GM19467 (cell line): ENCODE data around the gene PLEKHA4.

ENCODE experiments used
- ATAC-seq: cut with Tn5 transposase; IDR thresholded peaks from one replicate; pipeline ENCODE4 v1.9.1; 2021; ENCODE audit warnings: mild to moderate bottlenecking, moderate library complexity; ENCODE audit not compliant: unreplicated experiment

Gene PLEKHA4

DNA sequence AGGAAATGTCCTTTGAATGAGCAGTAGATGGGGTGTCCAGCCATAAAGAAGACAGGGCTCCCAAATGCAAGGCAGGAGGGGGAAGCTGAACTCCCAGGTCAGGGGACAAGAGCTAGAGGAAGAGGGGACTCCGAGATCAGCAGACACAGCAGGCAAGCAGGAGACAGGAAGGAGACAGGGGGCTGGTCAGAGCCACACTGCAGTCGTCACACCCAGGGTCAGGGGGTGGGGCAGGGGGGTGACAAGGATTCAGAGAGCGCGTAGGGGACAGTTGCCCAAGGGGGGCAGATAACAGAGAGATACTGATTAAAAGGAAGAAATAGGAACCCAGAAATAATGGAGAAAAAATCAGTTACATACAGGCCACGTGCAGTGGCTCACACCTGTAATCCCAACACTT is 35.4 kb downstream of the PLEKHA4 start:
- ATAC-seq: no peak

DNA sequence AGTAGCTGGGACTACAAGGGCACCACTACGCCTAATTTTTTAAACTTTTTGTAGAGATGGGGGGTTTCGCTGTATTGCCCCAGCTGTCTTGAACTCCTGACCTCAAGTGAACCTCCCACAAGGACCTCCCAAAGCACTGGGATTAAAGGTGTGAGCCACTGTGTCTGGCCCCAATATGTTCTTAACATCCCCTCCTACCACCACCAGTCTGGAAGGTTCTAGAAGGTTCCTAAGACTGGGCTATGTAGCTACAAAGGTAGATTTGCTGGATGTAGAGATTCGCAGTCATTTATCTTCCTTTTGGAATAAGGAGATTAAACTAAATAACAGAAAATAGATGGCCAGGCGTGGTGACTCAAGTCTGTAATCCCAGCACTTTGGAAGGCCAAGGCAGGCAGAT is 37.5 kb downstream of the PLEKHA4 start:
- ATAC-seq: no peak

DNA sequence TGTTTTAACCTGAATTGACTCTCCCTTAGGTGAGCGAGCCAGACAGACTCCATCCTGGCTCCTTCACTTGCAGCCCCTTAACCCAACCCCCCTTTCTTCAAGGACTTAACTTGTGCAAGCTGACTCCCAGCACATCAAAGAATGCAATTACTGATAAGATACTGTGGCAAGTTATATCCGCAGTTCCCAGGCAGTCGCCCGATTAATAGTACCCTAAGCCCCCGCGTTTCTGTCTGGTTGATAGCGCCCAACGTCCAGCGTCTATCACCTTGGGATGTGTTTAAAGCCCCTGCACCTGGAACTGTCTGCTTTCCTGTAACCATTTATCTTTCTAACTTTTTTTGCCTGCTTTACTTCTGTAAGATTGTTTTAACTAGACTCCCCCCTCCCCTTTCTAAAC is 38.3 kb downstream of the PLEKHA4 start:
- ATAC-seq: no peak

DNA sequence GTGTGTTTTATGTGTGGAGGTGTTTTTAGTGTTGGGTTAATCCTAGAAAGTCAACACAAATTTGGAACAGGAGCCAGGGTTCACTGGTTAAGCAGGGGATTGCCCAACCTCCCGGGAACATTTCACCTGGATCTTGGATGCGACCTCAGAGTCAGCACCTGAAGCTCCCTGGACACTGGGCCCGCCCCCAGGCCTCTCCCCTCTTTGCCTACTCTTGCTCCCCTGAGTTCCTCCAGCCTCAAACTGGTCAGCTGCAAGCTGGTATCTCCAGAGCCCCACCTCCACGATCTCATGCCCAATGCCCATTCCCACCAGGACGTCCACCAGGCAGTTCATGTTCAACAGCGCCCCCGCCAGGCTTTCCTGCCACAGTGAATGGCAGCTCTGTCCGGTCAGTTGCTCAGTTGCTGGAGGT is 41.8 kb downstream of the PLEKHA4 start:
- no peak for ATAC-seq

DNA sequence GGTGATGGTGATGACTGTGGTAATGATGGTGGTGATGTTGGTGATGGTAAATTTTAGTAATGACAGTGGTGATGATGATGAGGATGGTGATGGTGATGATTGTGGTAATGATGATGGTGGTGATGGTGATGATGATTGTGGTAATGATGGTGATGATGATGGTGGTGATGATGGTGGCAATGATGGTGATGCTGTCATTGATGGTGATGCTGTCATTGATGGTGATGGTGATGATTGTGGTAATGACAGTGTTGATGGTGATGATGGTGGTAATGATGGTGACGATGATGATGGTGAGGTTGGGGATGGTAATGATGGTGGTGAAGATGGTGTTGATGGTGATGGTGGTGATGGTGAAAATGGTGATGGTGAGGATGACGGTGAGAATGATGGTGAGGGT is 45.9 kb downstream of the PLEKHA4 start:
- no peak for ATAC-seq

DNA sequence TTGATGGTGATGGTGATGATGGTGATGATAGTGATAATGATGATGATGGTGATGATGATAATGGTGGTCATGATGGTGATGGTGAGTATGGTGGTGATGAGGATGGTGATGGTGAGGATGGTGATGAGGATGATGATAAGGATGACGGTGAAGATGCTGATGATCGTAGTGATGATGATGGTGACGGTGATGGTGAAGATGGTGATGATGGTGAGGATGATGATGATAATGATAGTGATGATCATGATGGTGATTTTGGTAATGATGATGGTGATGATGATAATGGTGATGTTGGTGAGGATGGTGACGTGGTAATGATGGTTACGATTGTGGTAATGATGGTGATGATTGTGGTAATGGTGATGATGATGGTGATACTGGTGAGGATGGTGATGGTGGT is 46.8 kb downstream of the PLEKHA4 start:
- ATAC-seq: no peak

DNA sequence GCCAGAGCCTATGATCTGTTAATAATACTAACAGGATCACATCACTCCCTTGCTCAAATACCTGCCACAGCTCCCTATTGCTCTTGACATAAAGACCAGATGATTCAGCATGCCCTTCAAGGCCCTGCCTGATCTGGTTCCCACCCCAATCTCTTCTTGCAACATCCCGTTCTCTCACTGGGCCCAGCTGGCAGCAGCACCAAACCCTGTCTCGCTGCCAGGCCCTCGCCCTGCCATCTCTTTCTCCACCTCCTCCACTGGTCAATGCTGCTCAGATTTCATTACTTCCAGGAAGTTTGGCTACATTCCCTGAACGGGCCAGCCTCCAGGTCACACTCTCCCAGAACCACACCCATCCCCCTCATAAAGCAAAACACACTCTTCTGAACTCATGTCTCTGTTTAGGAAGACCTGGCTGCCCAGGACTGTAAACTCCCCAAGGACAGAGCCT is 49.0 kb downstream of the PLEKHA4 start:
- ATAC-seq: no peak

DNA sequence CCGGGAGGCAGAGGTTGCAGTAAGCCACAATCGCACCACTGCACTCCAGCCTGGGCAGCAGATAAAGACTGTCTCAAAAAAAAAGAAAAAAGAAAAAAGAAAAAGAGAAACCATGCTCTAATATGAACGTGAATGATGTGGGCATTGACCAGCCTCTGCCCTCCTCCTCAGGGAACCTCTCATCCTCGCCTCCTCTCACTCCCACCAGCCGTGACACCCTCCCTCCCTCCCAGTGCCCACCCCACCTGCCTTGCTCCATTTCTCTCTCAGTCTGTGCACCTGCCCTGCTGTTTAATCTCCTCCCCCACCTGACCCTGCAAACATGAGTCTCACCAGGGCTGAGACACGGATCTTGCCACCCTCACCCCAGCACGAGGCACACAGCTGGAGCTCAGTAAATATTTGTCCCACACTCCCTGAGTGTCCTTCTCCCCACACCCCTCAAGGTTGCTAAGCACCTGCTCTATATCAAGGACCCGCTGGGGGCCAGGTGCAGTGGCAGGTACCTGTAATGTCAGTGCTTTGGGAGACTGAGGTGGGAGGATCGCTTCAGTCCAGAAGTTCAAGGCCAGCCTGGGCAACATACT is 50.1 kb downstream of the PLEKHA4 start:
- ATAC-seq: no peak

DNA sequence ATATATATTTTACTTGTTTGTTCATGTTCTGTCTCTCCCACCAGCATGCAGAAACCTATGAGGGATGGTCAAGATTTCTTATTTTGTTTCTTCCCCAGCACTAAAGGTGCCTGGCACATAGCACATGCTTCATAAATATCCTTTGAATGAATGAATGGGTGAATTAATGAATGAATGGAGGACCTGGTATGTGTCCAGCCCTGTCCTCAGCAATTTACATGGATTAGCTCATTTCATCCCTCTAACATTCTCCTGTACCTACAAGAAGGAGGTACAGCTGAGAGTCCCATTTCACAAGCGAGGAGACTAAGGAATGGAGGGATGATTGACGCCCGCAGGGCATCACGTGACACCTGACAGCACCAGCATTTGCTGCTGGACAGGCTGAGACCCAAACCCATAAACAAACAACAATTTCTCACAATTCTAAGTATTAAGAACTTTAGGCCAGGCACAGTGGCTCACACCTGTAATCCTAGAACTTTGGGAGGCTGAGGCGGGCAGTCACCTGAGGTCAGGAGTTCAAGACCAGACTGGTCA is 50.8 kb downstream of the PLEKHA4 start:
- no peak for ATAC-seq

DNA sequence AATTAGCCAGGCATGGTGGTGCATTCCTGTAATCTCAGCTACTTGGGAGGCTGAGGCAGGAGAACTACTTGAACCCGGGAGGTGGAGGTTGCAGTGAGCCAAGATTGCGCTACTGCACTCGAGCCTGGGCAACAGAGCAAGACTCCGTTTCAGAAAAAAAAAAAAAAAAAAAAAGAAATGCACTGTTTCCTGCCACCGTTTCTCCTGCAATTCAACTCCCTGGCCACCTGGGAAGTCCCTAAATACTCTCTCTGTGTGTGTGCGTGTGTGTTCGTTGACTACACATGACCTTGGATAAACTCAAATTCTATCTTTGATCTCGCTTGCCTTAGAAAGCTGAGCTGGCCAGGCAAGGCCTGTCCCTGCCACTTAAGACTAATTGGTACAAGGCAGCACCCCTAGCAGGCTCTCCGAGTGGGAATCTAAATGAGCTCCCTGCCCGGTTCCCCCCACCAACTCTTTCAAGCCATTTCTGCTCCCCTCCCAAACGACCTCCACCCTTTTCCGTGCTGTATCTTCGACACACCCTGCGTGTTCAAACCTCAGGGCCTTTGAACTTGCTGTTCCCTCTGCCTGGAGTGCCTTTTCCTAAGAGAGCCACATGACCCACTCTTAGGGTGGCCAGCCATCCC is 52.4 kb downstream of the PLEKHA4 start:
- ATAC-seq: no peak

DNA sequence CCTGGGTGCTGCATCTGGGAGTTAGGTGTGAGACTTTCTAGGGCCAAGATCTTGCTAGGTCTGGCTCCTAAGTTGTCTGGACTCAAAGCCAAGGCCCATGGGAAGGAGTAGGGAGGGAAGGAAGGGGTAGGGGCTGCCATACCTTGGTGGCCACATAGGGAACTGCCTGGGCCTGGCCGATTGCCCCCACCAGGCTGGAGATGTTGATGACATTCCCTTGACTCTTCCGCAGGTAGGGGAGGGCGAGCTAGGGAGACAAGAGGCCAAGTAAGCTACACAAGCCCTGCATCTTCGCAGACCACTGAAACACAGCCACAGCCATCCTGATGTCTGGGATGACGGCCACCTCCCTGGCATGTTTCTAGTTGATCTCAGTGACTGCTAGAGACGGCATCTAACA is 53.5 kb downstream of the PLEKHA4 start:
- ATAC-seq: no peak

DNA sequence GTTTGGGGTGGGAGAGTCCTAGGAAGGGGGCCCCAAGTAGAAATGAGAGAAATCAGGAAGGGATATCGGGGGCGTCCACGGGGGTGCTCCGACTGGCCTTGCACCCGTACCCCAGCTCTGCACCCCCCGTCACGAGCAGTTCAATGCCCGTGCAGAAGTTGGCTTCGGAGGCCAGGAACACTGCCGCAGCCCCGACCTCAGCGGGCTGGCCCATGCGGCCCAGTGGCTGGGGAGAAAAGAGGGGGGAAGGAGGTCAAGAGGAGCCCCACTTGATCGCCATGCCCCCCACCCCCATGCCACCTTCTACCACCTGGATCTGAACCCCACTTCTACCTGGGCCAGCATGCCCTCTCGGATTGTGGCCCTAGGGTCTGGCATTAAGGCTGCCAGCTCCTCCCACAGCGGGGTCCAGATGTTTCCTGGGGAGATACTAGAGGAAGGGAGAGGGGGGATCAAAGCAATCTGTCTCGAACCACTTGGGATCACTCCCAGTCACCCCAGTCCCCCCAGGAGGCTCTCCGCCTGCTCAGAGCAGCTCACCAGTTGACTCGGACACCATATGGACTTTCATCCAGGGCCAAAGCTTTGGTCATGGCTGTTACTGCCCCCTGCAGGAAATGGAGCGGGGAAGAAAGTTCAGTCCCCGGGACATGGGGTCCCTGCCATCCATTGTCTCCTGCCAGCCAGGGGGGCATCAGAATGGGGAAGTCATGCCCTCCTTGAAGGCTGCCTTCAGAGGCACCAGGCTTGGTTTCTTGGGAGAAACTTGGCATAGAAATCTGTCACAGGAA is 55.1 kb downstream of the PLEKHA4 start:
- ATAC-seq: no peak

DNA sequence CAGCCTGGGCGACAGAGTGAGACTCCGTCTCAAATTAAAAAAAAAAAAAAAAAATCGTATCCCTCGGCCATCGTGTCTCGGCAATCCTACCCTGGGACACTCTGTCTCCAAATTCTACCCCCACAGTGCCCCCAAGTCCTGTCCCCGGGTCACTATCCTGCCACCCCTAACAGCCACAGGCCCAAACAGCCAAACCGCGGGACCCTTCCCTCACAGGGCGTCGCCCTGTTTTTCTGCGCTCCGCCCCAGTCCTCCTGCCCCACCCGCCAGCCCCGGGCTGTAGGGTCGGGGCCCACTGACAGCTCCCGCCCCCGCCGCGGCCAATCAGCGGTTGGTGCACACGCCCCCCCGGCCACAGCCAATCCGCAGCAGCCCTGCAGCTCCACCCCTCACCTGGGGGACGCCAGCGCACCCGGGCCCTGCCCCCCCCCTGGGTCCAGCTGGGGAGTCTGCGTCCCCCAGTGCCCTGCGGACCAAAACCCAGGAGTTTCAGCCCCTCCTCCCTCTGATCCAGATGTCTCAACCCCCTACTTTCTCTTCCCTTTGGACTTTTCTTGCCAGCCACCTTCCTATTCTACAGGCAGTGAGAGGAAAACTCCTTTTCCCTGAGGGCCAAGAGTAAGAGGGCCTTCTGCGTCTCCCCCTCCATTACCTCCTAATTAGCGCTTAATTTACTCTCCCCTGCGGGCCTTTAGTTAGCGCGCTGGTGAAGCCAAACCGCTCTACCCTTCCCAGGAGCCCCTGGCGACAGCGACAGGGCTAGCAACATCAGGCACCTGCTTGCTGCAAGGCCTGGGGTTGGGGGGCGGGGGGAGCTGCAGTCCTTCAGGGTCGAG is 56.1 kb downstream of the PLEKHA4 start:
- ATAC-seq: no peak

DNA sequence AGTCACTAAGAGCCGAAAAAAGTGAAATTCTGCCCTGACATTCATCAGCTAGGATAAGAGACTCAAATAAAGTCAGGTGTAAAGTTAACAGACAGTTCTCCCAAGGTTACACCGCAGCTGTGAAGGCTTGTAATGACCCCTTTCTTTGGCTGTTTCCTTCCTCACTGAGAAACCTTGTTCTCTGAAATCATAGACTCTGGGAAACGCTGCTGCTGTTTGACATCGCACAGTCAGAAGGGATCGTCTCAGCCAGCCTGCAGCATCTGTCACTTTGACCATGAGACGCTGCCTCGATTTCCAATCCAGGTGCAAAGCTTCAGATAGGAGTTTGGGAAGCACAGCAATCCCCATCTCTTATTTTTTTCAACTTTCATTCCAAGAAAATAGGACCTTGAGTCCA is 58.3 kb downstream of the PLEKHA4 start:
- no peak for ATAC-seq

DNA sequence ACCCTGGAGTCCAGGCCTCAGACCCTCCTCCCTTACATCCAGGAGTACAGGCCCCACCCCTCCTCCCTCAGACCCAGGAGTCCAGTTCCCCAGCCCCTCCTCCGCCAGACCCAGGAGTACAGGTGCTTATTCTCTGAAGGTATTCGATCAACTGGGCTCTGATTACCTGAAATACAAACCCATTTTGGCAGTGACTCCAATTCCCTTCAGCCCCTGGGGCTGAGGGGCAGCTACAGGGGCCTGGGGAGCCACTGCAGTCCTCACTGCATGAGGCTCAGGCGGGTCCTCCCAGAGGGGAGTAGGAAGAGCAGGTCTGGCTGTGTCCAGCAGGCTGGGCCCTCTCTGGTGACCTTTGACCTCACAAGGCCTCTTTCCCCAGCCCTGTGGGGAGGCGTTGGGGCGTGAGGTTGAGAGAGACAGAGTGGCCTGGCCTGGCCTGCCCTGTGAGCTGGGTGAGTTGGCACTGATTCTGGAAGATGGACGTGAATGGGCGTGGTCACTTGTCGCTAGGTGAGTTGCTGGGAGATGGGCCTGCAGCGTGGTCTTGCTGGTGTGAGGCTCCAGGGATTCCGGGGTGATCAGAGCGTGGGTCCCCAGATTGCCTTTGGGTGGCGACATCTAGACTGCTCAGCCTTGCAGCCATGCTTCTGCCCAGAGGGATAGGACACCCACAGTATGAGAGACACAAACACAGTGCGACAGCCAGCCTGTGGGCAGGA is 60.7 kb downstream of the PLEKHA4 start:
- ATAC-seq: no peak

DNA sequence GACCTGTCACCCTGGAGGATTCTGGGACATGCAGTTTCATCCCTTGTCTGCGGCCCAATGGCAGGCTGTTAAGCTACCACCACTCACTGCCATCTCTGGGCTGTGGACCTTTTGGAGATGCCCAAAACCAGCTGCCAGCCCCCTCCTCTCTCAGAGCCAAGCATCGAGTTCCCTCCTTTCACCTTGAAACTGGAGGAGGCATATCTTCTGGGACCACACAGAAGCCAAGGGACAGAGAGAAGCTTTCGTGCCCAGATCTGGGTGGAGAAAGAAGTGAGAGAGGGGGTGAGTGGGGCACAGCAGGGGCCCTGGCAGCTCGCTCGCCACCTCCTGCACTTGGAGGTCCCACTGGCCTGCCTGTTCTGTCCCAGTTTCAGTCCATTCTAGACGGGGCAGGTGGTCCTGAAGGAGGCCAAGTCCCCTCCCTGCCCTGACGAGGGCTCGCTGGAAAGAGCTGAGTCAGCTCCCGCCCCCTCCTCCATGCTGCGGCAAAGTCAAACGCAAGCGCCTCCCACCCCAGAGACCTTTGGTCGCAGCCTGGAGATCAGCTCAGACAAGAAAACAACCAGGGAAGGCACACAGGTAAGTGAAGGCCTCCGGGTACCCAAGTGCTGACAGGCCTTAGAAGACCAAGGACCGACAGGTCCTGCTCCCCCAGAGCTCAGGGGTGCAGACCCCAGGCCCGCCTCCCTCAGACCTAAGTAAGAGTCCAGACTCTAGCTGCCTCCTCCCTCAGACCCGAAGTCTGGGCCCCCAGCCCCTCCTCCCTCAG is 61.4 kb downstream of the PLEKHA4 start:
- ATAC-seq: no peak

DNA sequence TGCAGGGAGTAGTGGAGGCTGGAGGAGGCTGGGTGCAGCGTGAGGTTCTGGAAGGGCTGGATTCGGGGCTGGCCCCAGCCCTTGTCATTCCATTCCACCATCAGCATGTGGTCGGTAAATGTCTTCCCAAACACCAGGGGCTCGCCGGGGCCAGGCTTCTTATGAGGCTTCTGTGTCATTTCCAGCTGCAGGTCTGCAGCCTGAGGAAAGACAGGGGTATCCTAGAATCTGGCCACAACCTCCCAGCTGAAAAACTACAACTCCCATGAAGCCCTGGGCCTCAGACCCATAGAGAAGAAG is 61.9 kb downstream of the PLEKHA4 start:
- ATAC-seq: no peak

DNA sequence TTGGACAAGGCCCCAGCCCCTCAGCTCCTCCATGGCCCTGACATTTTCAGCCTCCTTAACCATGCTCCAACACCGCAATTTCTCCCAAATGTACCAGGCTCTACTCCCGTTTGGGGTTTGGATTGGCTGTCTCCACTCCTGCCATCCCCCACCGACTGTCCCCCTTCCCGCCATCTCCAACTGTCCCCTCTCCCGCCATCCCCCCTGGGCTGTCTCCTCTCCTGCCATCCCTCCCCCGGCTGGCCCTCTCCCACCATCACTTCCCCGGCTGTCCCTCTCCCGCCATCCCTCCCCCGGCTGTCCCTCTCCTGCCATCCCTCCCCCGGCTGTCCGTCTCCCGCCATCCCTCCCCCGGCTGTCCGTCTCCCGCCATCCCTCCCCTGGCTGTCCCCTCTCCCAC is 63.0 kb downstream of the PLEKHA4 start:
- ATAC-seq: no peak

DNA sequence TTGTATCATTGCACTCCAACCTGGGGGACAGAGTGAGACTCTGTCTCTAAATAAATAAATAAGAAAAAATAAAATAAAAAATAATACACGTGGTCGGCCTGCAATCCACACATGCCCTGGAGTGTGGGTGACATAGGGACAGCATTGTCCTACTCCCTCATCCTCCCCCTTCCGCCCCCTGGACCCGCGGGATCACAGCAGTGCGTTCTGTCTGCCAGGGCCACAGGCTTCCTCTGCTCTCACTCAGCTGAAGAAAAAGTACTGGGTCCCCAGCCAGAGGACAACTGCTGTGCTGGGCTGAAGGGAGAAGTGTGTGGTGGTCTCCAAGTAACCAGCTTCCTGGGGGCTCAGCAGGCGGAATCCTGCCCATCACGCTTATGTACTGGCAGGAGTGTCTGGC is 63.9 kb downstream of the PLEKHA4 start:
- ATAC-seq: no peak

DNA sequence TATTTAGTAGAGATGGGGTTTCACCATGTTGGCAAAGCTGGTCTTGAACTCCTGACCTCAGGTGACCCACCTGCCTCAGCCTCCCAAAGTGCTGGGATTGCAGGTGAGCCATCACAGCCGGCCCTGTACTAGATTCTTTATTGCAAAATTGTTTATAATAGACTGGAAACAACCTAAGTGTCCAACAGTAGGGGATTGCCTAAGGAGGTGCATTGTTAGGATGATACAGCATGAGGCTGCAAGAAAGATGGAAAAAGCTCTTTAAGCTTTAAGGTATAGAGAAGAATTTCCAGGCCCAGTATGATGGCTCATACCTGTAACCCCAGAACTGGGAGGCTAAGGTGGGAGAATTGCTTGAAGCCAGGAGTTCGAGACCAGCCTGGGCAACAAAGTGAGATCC is 65.8 kb downstream of the PLEKHA4 start:
- ATAC-seq: no peak
